Stimulated activated CD4-positive, alpha-beta T cell treated with anti-CD3 and anti-CD28 coated beads, Interleukin-4, amount 100 ng/mL, for 4 hours (primary cell): Measurements from ENCODE around the gene TNFAIP2.

Experiments
- DNase-seq, 2 experiments: peaks; one replicate each; pipeline ENCODE4 v3.0.0-alpha.2; 2020

Gene TNFAIP2, protein sequence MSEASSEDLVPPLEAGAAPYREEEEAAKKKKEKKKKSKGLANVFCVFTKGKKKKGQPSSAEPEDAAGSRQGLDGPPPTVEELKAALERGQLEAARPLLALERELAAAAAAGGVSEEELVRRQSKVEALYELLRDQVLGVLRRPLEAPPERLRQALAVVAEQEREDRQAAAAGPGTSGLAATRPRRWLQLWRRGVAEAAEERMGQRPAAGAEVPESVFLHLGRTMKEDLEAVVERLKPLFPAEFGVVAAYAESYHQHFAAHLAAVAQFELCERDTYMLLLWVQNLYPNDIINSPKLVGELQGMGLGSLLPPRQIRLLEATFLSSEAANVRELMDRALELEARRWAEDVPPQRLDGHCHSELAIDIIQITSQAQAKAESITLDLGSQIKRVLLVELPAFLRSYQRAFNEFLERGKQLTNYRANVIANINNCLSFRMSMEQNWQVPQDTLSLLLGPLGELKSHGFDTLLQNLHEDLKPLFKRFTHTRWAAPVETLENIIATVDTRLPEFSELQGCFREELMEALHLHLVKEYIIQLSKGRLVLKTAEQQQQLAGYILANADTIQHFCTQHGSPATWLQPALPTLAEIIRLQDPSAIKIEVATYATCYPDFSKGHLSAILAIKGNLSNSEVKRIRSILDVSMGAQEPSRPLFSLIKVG

DNA sequence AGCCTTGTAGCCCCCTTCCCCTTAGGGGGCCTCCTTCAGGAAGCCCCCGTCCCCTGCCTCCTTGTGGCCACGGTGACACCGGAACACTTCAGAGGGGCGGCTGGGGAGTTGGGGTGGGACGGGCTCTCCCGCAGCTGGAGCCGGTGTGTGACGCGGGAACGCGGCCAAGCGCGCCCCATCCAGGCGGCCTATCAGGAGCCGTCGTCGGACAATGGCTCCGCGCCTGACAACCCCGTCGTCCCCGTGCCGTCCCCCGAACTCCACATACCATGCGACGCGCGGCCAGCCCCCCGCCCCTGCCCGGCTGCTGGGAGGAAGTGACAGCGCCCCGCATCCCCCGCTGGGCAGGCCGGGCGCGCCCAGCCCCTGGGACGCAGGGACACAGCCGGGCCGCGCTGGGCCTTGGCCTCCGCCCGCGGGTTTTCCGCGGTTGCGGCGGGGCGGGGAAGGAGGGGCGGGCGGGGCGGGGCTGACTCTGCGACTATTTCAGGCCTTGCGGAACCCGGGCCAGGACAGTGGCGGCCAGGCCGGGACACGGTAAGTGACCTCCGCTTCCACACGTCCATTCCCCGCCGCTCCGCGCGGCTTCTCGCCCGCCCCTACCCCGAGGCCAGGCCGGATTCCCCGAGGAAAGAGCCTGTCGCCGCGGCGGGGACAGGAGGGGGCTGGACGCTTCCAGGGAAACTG lies at the start of gene TNFAIP2:
TNFAIP2 (plus strand) TSS at position 515 of the 687 bp plus-strand sequence. CDS start 2,997 bp downstream, outside the sequence.
- no peak for DNase-seq

DNA sequence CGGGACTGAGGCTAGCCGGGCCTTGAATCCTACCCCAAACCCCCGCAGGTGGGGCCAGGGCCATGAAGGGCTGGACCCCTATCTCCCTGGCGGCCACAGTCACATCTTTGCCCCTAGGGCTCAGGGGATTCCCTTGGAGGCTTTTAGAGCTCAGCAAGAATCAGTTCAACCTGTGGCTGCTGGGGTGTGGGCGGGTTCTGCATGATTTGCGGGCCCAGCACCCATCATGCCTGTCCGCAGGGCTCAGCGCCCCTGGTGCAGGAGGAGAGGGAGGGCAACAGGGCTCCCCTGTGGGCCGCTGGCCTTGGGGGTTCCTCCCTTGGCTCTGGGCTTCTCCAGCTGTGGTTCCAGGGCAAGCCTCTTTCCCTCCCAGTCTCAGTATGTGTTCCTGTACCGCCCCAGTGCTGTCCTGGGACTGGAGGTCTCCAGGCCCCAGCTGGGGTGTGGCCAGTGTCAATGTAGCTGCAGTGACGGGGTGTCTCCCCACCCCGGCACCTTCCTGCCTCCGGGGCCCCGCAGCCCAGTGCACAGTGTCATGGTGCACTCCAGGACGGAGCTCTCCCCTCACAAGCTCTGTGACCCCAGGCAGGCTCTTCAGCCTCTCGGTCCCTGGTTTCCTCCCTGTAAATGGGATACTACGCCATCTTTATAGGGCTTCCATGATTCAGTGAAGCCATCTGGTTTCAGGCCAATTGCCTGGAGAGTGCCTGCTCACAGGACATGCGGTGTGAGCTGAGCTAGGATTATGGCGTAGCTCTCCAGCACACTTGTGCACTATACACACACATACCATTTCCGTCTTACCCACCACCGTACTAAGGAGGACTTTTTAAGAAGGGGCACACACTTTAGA lies 49.2 kb upstream of the TNFAIP2 start:
- DNase-seq = no peak

DNA sequence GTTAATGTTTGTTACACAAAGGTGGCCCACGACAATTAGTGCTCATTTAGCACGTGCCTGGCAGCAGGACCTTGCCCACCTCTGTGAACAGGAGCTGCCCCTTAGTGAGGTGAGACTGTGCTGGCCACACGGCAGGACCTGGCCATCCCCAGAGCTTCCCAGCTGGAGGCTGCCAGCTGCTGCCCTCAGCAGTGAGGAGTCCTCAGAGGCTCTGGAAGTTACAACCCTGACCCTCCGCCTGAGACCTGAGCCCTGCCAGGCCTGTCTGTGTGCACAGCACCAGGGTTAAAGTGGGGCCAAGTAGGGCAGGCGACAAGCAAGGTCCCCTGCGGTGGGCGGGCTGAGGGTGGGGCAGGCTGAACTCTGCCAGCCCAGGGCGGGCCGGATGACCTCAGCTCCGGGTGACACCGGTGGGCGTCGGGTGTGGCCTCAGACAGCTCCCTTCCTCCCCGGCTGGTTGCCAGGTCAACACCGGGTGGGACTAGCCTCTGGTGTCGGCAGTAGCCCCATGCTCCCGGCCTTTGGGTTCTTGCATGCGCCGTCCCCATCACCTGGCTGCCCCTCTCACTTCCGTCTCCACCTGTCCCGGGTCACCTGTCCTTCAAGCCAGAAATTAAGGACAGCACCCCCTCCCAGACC lies 48.4 kb upstream of the TNFAIP2 start:
- no peak for DNase-seq

DNA sequence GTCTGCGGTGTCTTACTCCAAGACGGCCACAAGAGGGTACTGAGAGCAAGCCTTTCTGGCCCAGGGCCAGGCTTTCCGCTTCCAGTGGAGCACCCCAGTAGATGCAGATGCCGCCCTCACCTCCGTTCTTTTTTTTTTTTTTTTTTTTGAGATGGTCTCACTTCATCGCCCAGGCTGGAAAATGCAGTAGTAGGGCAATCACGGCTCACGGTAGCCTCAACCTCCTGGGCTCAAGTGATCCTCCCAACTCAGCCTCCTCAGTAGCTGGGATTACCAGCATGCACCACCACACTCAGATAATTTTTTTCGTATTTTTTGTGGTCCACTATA lies 44.9 kb upstream of the TNFAIP2 start:
- peak; percentile 64 to 76 for DNase-seq

DNA sequence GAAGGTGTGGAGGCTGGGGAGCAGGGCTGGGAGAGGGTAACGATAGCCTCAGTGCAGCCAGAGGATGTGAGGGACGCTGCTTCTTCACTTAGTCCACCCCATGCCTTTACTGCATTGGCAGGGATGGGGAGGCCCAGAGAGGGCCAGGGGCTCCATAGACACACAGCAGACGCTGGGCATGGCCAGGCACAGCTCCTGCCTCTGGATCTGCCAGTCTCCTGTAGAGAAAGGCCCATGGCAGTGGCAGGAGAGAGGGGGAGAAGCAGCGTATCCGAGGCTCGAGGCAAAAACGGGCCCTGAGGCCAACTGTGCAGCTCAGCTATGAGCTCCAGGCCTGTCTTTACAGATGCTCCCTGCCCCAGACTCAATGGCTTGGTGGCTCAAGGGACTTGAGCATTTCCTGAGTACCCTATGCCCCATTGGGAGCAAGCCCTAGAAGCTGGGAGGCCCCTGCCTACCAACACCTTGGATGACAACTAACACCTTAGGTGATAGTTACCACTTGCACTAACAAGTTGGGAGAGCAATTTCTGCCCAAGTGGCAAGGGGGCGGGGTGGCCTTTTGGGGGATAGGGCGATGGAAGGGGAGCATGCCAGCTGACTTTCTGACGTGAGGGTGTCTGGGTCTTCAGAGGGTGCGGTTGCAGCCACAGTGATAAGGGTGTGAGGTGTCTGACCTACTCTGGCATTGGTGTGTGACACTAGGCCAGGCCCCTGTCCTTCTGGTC lies 44.2 kb upstream of the TNFAIP2 start:
- no peak for DNase-seq

DNA sequence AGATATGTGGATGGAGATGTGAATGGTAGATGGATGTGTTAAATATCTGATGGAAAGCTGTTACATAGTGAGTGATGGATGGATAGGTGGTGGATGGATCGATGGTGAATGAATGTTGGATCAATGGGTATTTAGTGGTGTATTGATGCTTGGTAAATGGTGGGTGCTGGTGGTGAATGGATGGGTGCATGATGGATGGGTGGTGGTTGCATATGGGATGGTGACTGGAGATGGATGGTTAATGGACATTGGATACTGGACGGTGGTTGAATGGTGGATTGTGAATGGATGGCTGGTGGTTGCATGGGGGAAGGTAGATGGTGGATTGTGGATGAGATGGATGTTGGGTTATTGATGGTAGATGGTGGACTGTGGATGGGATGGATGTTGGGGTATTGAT lies 41.3 kb upstream of the TNFAIP2 start:
- no peak for DNase-seq

DNA sequence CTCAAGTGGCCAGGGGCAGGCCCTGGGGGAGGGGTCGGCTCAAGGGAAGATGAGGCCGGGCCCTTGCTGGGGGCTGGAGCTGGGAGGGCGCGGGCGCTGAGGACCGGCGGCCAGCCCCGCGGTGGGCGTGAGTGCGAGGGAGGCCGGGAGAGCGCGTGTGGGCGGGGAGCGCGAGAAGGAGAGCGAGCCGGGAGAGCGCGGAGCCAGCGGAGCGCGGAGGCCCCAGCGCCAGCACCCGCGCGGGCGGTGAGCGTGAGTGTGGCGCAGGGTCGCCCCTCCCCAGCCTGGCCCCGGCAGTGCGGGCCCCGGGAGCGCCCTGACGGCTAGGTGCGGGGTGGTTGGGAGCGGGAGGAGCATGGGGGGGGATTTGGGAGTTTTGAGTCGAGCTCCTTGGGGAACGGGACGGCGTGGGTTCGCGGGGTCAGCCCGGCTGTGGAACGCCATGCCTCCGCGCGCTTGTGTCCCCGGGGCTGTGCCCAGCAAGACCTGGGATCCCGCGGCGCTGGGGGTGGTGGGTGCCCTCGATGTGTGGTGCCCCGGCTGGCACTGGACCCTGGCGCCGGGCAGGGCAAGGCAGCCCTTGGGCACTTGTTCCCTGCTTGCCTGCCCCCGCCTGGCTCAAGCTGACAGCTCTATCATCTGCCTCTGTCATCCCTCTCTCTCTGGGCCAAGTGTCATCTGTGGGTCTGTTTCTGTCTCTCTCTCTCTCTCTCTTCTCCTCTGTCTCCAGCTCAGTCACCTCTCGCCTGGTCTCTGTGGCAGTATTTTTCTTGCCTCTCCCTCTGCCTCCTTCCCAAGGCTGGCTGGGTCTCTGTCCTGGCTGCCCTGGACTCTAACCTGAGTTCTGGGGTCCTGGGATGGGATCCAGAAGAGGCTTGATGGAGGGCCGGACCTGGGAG lies 39.0 kb upstream of the TNFAIP2 start, which contains the start of gene LBHD2:
LBHD2 (plus strand) TSS at position 190 of the 899 bp plus-strand sequence. CDS start 1,803 bp downstream, outside the sequence.
- no peak for DNase-seq

DNA sequence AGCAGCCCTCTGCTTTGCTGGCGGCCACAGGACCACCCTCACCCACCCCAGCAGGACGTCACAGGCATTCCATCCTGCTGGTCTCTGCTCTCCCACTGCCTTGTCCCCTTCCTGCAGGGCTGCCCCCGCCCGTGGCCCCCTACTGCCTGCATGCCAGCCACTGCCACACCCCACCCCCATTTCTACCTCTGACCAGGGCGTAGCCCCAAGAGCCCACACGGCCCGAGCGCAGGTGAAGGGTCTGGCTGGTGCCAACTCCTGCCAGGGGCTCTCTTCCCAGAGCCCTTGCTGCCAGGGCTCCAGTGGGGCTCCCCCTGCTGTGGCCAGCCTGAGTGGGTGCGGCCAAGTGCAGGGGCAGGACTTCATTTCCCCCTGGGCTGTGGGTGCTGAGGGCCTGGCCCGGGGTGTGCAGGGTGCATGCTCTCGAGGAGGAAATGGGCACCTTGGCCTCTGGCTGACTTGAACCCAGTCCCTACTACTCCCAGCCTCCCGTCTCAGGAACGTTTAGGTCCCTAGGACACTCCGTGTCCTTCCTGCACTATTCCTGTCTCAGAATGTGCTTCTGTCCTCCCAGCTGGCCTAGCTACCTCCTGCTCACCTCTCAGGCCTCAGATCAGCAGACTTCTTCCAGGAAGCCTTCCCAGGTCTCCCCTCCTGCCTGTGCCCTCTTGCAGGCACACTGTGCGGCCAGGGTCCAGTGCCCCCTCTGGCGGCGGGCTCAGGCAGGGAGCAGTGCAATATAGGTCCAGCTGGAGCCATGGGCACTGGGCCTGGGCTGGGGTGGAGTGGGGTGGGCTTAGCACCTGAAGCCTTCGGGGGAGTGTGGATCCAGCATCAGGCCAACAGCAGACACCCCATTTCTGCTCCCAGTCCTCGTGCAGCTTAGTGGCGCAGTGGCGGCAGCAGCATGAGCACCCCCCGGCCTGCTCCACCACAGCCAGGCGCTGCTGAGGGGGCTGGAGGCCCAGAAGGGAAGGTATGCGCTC lies 37.9 kb upstream of the TNFAIP2 start:
- DNase-seq = no peak

DNA sequence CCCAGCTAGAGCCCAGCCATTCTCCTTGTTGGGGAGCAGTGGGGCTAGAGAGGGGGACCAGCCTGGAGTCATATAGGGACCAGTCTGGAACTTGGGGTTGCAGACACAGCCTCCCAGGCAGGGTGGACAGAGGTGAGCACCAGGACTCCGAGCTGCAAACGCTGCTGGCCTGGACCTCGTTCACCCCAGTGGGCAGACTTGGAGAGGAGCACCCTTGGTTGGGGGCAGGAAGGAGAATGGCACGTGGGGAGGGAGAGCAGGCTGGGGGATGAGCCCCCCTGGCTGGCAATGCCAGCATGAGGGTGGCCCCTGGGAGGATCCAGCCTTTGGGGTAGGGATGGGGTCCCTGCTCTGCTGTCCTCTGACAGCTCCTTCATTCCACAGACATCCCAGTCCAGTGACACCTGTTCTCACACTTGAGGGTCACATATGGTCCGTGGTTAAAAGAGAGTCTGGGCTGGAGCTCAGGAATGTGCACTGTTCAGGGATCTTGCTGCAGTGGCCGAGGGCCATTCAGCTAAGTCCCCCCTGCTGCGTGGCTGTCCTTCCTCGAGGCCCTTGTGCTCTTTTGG lies 36.4 kb upstream of the TNFAIP2 start:
- DNase-seq = no peak

DNA sequence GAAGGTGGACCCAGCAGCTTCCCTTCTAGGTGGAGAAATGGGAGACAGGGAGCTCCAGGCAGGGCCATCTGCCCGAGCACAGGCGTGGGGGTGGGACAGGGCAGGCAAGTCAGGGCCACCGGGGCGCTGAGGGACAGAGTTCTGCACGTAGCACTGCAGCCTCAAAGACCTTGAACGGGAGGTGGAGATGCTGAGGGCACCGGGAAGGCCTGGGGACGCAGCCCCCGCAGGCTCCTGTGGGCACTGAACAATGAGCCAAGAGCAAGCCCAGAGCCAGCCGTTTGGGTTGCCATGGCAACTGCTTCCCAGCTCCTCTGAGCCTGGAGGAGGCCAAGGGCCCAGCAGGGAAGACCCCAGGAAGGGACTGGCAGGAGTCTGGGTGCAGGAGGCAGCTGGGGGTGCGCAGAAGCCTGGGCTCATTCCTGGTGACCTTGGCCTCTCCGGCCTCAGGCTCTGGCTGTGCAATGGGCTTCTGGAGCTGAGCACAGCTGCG lies 35.9 kb upstream of the TNFAIP2 start:
- DNase-seq = no peak

DNA sequence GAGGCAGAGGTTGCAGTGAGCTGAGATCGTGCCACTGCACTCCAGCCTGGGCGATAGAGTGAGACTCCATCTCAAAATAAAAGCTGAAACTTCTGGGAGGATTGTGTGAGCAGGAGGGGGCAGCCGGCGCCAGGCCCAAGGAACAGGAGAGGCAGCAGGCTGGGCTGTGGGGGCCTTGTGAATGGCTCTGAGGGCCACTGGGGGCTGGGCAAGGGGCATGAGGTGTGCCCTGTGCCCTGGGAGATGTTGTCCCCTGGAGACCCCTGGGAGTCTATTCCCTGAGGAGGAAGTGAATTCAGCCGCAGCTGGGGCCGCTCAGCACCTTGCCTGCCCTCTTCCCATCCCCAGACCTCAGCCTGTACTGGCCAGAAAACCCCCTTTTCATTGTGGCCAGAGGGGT lies 34.3 kb upstream of the TNFAIP2 start:
- no peak for DNase-seq

DNA sequence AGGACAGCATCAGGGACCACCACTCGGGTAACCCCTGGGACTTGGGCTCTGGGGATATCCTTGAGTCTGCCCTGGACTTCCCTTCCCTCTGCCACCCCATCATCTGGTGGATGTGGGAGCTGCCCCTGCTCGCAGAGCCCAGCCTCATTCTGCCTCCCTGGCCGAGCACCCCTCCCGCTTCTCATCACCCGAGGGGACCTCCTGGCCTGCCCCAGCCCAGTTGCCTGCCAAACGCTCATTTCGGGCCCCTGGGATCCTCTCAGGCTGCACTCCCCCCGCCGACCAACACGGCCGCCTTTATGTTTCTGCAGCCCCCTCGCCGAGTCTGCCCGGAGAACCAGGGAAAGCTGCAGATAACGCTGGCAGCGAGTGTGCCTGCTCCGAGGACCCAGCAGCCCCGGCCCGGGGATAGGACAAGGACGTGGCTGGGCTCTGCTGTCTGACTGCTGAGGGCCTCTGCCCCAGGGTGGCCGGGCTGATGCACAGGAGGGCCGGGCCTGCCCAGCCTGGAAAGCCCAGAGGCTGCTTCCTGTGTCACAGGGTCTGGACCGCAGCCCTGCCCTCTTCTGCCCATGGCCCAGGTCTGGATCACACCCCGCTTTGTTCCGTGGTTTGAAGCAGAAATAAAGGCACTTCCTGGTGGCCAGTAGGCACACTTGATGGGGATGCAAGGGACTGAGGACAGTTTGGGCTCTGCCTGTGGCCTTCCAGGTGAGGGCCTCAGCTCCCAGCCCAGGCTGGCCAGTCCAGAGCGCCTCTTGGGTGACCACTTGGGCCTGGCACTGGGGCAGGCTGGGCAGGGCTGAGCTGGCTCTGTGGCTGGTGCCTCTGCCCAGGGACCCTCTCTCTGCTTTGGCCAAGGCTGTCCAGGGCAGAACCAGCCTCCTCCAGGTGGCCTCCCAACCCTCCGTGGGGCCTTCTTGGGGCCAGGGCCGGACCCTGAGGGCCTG lies 33.6 kb upstream of the TNFAIP2 start:
- no peak for DNase-seq

DNA sequence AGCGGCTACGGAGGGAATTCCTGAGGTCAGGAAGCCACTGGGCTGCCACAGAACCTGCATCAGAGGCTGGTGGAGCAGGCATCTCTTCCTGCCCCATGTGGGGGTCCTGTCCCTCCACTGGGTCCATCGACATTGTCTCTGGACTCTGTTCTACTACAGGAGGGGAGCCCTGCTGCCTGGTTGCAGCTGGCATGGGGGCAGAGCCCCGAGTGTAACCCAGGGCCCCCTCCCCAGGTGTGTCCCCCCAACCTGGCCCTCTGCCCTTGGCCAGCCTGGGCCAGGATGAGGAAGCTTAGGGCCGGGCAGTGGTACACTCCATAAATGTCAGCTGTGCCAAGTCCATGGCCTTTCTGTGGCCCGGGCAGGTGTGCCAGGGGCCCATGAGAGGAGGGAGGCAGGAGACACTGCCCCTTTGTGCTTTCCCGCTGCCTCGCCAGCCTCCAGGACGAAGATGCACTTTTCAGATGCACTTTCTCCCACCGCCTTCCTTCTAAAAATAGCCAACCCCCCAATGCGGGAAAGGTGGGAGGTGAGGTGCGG lies 32.7 kb upstream of the TNFAIP2 start:
- no peak for DNase-seq

DNA sequence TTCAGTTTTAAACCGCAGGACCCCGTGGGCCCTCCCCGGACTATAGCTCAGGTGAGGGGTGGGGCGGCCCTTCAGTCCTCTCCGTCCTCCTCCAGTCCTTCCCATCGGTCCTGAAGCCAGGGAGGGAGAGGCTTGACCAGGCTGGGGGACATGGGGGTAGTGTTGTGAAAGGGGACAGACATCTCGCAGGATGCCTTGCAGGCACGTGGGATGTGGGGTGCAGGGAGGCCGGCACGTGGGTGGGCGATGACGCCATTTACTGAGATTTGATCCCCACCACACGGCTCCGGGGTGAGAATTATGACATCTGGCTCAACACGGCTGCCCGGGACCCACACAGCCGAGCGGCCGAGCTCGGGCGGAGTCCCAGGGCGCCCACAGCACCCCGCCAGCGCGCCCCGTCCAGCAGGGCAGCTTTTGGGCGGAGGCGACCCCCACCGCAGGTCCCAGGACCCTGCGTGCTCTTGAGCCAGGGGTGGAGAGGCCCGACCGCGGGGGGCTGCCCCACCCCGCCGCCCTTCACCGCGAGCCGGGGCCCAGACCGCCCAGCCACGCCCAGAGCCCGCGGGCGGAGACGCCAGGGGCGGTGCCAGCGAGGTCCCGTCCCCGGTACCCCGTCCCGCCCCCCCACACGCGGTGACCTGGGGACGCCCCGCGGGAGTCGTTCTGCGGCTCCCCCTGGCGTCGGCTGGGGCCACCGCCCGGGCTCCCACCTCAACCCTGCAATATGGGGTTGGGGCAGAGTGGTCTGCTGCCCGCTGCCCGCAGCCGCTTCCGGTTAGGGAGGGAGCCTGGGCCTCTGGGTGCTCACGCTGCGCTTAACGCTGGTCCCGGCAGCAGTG lies 32.0 kb upstream of the TNFAIP2 start:
- peak; percentile 78 to 82 for DNase-seq

DNA sequence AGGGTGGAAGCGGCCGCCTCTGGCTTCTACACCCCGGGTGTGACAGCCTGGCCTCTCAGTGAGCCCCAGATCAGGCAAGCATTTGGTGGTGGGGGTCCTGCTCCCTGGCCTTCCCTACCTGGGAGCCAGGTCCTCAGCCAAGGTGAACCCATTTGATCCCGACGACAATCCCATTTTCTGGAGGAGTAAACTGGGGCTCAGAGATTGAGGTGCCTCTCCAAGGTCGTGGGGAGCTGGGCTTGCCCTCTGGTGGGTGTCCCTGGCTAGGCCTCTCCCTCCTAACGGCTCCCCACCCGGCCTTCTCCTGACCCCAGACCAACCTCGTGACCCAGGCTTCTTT lies 31.4 kb upstream of the TNFAIP2 start:
- DNase-seq = no peak

DNA sequence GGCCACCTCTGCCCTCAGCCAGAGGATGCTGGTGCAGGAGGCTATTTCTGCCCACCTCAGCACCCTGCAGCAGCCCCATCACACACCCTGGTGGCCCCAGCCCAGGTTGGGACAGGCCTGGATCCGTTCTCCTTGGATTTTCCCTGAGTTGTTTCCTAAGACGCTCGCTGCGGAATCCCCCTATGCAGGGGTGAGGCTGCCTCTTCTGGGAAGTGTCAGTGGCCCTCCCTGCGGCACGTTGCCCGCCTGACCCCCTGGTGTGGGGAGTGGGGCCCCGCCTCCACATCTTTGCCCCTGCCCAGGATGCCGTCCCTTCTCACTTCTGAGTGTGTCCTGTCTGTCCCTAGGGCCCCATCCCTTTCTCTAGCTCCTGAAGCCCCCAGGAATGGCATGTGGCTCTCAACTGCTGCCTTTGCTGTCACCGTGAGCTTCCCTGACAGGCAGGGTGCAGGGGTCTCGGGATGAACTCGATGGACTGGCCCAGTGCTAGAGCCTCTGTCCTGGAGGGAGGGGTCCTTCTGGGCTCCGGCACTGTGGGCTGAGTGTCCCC lies 29.3 kb upstream of the TNFAIP2 start:
- DNase-seq = no peak
